Peyer's patch (tissue), 4 donors: Measurements from ENCODE around the gene BICRA. TPM values are rescaled to one million over a fixed set of nuclear protein-coding genes. Genes with fewer than 3 reads are reported as not detected.

ENCODE experiments used
- DNase-seq, 3 donors: peaks; one replicate each; pipeline ENCODE4 v3.0.0-alpha.2; 2017 to 2019
- H3K27ac ChIP-seq, 4 donors: fragments of 200-600 bp; sonication (generic); one replicate each; pipeline ENCODE4 v1.5.1; 2016 to 2019
- H3K27me3 ChIP-seq, 2 donors: fragments of 200-600 bp; sonication (generic); one replicate each; pipeline ENCODE4 v1.5.1; 2019
- H3K36me3 ChIP-seq, 3 donors: fragments of 200-600 bp; sonication (generic); one replicate each; pipeline ENCODE4 v1.5.1; 2016 to 2019
- H3K4me1 ChIP-seq, 4 donors: fragments of 200-600 bp; sonication (generic); one replicate each; pipeline ENCODE4 v1.5.1; 2016 to 2019
- H3K4me3 ChIP-seq, 4 donors: fragments of 200-600 bp; sonication (generic); 1 replicate in 3 of 4; 2 replicates in 1 of 4; pipeline ENCODE4 v1.5.1; 2016 to 2019; ENCODE audit warnings: mild to moderate bottlenecking in 1 of 4
- H3K9me3 ChIP-seq, 4 donors: fragments of 200-600 bp; sonication (generic); one replicate each; pipeline ENCODE4 v1.5.1; 2016 to 2019; ENCODE audit warnings: mild to moderate bottlenecking in 1 of 4
- POLR2A ChIP-seq, 2 donors: fragments of 450-650 bp; IDR thresholded peaks; one replicate each; pipeline ENCODE4 v1.5.1; 2017; ENCODE audit warnings: antibody characterized with exemption in 2 of 2, mild to moderate bottlenecking in 2 of 2, moderate library complexity in 2 of 2
- total RNA-seq, 4 donors: library from RNA; depleted of rRNA; stranded (reverse); fragments of >200 nt; gene quantifications; one replicate each; pipeline ENCODE4 v1.1.0, GENCODE V29; 2016
- TF ChIP-seq, protein P1 (sequence below), 6 experiments: fragments of 450-650 bp in 4 of 6; fragments of 200-600 bp in 2 of 6; sonication (generic) in 1 of 6; IDR thresholded peaks; one replicate each; pipeline ENCODE4 v1.5.1; 2017 to 2019; ENCODE audit warnings: antibody characterized with exemption in 6 of 6, mild to moderate bottlenecking in 3 of 6, moderate library complexity in 1 of 6

BICRA gene
- total RNA-seq, 4 donors from 2014 or later: 8.2 to 14.9 (median 13.3) TPM

DNA sequence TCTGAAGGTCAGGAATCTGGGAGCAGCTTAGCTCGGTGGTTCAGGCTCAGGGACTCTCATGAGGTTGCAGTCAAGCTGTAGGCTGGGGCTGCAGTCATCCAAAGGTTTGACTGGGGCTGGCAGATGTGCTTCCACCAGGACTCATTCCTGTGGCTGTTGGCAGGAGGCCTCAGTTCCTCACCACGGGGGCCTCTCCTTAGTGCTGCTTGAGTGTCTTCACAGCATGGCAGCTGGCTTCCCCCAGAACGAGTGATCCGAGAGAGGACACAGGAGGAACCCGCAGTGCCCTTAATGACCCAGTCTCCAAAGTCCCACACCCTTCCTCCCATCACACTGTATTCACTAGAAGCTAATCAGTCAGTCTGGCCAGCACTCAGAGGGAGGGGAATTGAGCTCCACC lies 65.6 kb downstream of the BICRA start:
- no peaks in the 10 kb centered on the region for H3K9me3 ChIP-seq
- no peaks in the 10 kb centered on the region for H3K27me3 ChIP-seq
- no peaks in the 10 kb centered on the region for H3K4me1 ChIP-seq
- H3K4me3 ChIP-seq: no peak overlapping the region
- DNase-seq: no peak
- TF ChIP-seq, protein P1, sequence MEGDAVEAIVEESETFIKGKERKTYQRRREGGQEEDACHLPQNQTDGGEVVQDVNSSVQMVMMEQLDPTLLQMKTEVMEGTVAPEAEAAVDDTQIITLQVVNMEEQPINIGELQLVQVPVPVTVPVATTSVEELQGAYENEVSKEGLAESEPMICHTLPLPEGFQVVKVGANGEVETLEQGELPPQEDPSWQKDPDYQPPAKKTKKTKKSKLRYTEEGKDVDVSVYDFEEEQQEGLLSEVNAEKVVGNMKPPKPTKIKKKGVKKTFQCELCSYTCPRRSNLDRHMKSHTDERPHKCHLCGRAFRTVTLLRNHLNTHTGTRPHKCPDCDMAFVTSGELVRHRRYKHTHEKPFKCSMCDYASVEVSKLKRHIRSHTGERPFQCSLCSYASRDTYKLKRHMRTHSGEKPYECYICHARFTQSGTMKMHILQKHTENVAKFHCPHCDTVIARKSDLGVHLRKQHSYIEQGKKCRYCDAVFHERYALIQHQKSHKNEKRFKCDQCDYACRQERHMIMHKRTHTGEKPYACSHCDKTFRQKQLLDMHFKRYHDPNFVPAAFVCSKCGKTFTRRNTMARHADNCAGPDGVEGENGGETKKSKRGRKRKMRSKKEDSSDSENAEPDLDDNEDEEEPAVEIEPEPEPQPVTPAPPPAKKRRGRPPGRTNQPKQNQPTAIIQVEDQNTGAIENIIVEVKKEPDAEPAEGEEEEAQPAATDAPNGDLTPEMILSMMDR (IDR thresholded peaks at IDR 0.05): no peak
- no peak for TF ChIP-seq POLR2A (IDR thresholded peaks at IDR 0.05)
- no peak overlapping the region for H3K27ac ChIP-seq
- H3K36me3 ChIP-seq: peaks cover 0 to 54% (median 0%) of the 10 kb centered on the region in 3 donors

DNA sequence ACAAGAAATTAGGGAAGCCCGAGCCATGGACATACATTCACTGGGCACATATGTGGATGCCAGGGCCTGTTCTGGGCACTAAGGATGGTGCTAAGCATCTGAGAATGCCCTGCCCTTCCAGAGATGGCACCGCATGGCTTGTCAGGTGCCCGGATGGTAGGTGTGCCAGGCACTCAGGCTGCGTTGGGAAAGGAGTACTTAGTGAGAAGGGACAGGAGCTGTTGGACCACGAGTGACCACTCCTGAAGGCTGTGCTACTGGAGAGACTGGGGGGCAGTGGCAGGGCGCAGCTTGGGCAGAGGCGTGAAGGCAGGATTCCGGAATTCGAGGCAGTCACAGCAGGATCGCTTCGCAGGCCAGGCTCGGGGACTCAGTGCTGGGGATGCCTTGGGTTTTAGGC lies 66.3 kb downstream of the BICRA start:
- Histone ChIP-seq H3K27ac (no peak overlapping the region), H3K36me3 (peaks cover 0 to 60% (median 0%) of the 10 kb centered on the region in 3 donors), H3K4me3 (no peak overlapping the region), H3K4me1 (no peaks in the 10 kb centered on the region), H3K9me3 (no peaks in the 10 kb centered on the region), H3K27me3 (no peaks in the 10 kb centered on the region)
- DNase-seq: no peak
- TF ChIP-seq POLR2A (IDR thresholded peaks at IDR 0.05): no peak
- TF ChIP-seq, protein P1 (IDR thresholded peaks at IDR 0.05): no peak

DNA sequence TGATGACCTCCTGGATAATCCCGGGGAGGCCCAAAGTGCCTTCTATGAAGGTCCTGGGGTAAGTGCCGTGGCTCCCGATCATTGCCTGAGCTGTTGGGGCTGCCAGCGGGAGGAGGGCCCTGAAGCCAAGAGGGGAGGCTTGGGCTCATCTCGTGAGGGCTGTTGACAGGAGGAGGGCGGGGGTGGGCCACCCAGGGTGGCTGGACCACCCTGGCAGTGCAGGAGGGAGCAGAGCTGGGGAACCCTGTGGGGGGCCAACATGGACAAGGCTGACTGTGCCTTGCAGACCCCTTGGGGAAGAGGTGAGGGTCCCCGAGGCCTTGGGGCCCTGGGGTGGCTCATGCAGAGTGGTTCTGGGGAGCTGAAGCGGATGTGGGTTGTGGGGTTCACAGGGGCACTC lies 66.9 kb downstream of the BICRA start:
- TF ChIP-seq, protein P1 (IDR thresholded peaks at IDR 0.05): no peak
- no peak for TF ChIP-seq POLR2A (IDR thresholded peaks at IDR 0.05)
- no peaks in the 10 kb centered on the region for H3K9me3 ChIP-seq
- H3K36me3 ChIP-seq: peaks cover 0 to 61% (median 0%) of the 10 kb centered on the region in 3 donors
- no peak overlapping the region for H3K27ac ChIP-seq
- DNase-seq: no peak
- H3K4me3 ChIP-seq: no peak overlapping the region
- H3K4me1 ChIP-seq: no peaks in the 10 kb centered on the region
- H3K27me3 ChIP-seq: no peaks in the 10 kb centered on the region

DNA sequence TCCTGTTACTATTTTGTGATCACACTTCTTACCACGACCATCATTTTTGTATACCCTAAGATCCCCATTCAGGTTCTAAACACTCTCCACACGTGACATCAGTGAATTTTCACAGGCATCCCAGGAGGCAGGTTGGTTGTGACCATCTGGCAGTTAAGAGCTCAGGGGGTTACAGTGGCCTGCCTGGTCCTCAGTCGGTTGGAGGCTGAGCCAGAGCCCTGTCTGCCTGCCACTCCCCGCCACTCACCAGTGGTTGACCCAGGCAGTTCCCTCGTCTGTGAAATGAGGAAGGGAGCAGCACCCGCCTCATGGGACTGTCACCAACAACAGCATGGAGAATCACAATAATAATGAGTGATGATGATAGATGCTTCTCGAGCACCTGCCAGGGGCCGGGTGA lies 67.9 kb downstream of the BICRA start:
- no peak for DNase-seq
- no peaks in the 10 kb centered on the region for H3K27me3 ChIP-seq
- peaks cover 0 to 70% (median 0%) of the 10 kb centered on the region in 3 donors for H3K36me3 ChIP-seq
- TF ChIP-seq, protein P1 (IDR thresholded peaks at IDR 0.05): no peak
- TF ChIP-seq POLR2A (IDR thresholded peaks at IDR 0.05): no peak
- H3K4me3 ChIP-seq: no peak overlapping the region
- H3K27ac ChIP-seq: no peak overlapping the region
- no peaks in the 10 kb centered on the region for H3K4me1 ChIP-seq
- no peaks in the 10 kb centered on the region for H3K9me3 ChIP-seq

DNA sequence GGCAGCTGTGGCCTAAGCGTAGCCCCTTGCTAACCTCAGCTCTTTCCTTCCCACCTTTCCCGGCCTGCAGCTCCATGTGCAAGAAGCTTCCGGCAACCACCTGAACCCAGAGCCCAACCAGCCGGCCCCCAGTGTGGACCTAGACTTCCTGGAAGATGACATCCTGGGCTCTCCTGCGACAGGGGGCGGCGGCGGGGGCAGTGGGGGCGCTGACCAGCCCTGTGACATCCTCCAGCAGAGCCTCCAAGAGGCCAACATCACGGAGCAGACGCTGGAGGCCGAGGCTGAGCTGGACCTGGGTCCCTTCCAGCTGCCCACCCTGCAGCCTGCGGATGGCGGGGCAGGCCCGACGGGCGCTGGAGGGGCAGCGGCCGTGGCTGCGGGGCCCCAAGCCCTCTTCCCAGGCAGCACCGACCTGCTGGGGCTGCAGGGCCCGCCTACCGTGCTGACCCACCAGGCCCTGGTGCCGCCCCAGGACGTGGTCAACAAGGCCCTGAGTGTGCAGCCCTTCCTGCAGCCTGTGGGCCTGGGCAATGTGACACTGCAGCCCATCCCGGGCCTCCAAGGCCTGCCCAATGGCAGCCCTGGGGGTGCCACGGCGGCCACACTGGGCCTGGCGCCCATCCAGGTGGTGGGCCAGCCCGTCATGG lies 70.4 kb downstream of the BICRA start:
- DNase-seq: peak in 1 of 3 donors; percentile 30
- Histone ChIP-seq H3K4me3 (no peak overlapping the region), H3K36me3 (peaks cover 0 to 61% (median 0%) of the 10 kb centered on the region in 3 donors)

More for the DNA sequence above, 70.4 kb downstream of the BICRA start:
- Histone ChIP-seq H3K27me3 (no peaks in the 10 kb centered on the region), H3K9me3 (no peaks in the 10 kb centered on the region), H3K4me1 (no peaks in the 10 kb centered on the region), H3K27ac (no peak overlapping the region)
- TF ChIP-seq, protein P1 (IDR thresholded peaks at IDR 0.05): no peak
- TF ChIP-seq POLR2A (IDR thresholded peaks at IDR 0.05): no peak
